Lower leg skin (tissue), 3 donors: ENCODE results near the gene ACY1.
A peak's percentile ranks its signal among the peaks of the same experiment; 100 is the strongest.

Experiments
- POLR2A ChIP-seq, 2 donors: fragments of 450-650 bp; IDR thresholded peaks; one replicate each; pipeline ENCODE4 v1.6.1; 2016 to 2017; ENCODE audit warnings: antibody characterized with exemption in 2 of 2, mild to moderate bottlenecking in 1 of 2, moderate library complexity in 1 of 2
- TF ChIP-seq, protein P1 (sequence below), 3 donors: fragments of 450-650 bp; IDR thresholded peaks; one replicate each; pipeline ENCODE4 v1.5.1; 2016; ENCODE audit warnings: antibody characterized with exemption in 3 of 3, mild to moderate bottlenecking in 3 of 3, moderate library complexity in 2 of 3

DNA sequence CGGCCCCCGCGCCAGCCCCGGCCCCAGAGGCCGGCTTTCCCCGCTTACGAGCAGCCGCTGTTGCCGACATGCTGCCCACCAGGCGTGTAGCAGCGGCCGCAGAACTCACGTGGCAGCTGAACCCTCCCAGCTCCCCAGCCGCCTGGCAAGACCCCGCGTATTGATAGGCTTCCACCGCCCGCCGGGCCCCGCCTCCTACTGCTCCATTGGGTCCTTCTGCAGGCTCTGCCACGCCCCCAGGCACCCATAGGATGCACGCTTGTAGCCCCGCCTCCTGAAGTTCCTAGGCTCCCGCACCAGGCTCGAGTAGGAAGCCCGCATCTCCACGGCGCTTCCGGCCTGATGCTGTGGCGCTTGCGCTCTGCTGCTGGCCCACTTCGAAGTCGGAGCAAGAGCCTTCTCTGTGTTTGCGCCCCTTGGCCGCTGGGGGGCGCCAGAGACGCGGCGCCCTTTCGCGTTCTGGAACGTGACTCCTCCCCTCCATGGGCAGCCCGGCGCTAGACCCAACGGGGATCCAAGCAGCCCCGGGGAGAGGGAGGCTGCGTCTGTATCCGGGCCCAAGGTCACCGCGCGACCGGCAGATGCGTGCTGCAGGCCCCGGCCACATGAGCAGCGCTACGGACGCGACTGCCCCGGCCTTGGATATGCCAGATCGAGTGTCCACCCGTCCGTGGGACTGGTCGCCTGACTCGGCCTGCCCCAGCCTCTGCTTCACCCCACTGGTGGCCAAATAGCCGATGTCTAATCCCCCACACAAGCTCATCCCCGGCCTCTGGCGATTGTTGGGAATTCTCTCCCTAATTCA is 41.3 kb upstream of the ACY1 start, which contains the start of the genes PARP3 and RRP9:
- TF ChIP-seq, protein P1, sequence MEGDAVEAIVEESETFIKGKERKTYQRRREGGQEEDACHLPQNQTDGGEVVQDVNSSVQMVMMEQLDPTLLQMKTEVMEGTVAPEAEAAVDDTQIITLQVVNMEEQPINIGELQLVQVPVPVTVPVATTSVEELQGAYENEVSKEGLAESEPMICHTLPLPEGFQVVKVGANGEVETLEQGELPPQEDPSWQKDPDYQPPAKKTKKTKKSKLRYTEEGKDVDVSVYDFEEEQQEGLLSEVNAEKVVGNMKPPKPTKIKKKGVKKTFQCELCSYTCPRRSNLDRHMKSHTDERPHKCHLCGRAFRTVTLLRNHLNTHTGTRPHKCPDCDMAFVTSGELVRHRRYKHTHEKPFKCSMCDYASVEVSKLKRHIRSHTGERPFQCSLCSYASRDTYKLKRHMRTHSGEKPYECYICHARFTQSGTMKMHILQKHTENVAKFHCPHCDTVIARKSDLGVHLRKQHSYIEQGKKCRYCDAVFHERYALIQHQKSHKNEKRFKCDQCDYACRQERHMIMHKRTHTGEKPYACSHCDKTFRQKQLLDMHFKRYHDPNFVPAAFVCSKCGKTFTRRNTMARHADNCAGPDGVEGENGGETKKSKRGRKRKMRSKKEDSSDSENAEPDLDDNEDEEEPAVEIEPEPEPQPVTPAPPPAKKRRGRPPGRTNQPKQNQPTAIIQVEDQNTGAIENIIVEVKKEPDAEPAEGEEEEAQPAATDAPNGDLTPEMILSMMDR (IDR thresholded peaks at IDR 0.05): peak in 2 of 3 donors; percentile 87 to 96
- no peak for TF ChIP-seq POLR2A (IDR thresholded peaks at IDR 0.05)
